GM18907 (cell line): ENCODE measurements around the gene ACAD8.

Source experiments
- ATAC-seq: cut with Tn5 transposase; IDR thresholded peaks from one replicate; pipeline ENCODE4 v1.9.1; 2021; ENCODE audit warnings: mild to moderate bottlenecking, moderate library complexity; ENCODE audit not compliant: unreplicated experiment

The ACAD8 gene

GRCh38 chr11:134288486-134288885 is 35.1 kb downstream of the ACAD8 start:
- no peak for ATAC-seq

- ATAC-seq = no peak
These were observed 35.8 kb downstream of the ACAD8 start for GRCh38 chr11:134289167-134289566.

GRCh38 chr11:134289789-134290188 is 36.4 kb downstream of the ACAD8 start:
- ATAC-seq = no peak

- ATAC-seq = no peak
These were observed 37.3 kb downstream of the ACAD8 start for GRCh38 chr11:134290646-134291045.

GRCh38 chr11:134291196-134291595 is 37.8 kb downstream of the ACAD8 start:
- ATAC-seq = no peak

GRCh38 chr11:134292661-134293060 is 39.3 kb downstream of the ACAD8 start:
- ATAC-seq = no peak

- ATAC-seq = no peak
These were observed 40.0 kb downstream of the ACAD8 start for GRCh38 chr11:134293119-134294113.

GRCh38 chr11:134294664-134295063 is 41.3 kb downstream of the ACAD8 start:
- no peak for ATAC-seq

GRCh38 chr11:134312223-134312622 is 58.9 kb downstream of the ACAD8 start:
- ATAC-seq = no peak

- no peak for ATAC-seq
These were observed 59.4 kb downstream of the ACAD8 start for GRCh38 chr11:134312807-134313206.

- no peak for ATAC-seq
These were observed 60.0 kb downstream of the ACAD8 start for GRCh38 chr11:134313379-134313778.

- ATAC-seq = no peak
These were observed 60.6 kb downstream of the ACAD8 start for GRCh38 chr11:134313821-134314607.
